ENCODE measurements around the gene TMEM59L. TPM values are rescaled to one million over a fixed set of nuclear protein-coding genes. Genes with fewer than 3 reads are reported as not detected.

TMEM59L gene
- total and polyA plus RNA-seq, 12 donors, result 0.89 to 14.5 (median 5.4) TPM

GRCh38 chr19:18659281-18660050 lies 46.8 kb downstream of the TMEM59L start:
- Histone ChIP-seq H3K36me3 (replicated peaks in 1 of 2) (no peaks in the 10 kb centered on the region), H3K27ac (peak overlapping the region; percentile 23 to 99 (median 87)), H3K27me3 (no peaks in the 10 kb centered on the region), H3K4me3 (peak overlapping the region in 1 of 4 donors; percentile 26), H3K4me1 (replicated peaks in 1 of 2) (peaks cover 4 to 55% of the 10 kb centered on the region in 2 donors), H3K9me3 (replicated peaks in 1 of 3) (no peaks in the 10 kb centered on the region)
- WGBS, 4 donors, result 56 to 69% (median 63%) methylated on average over 26 to 30 of the region's 30 CpGs
- intact Hi-C loops (cut with DNase I), result no loop called here
- peak in 2 of 7 donors; percentile 33 to 50 for DNase-seq
- TF ChIP-seq CTCF (IDR thresholded peaks at IDR 0.05) (no peak), POLR2A (IDR thresholded peaks at IDR 0.05) (no peak)

GRCh38 chr19:18660051-18660910 lies 47.6 kb downstream of the TMEM59L start:
- 30 to 53% (median 45%) methylated on average over 4 to 37 of the region's 37 CpGs for WGBS, 4 donors
- DNase-seq, result peak; percentile 93 to 98 (median 97)

GRCh38 chr19:18660939-18661670 lies 48.4 kb downstream of the TMEM59L start:
- WGBS, 4 donors, result 85 to 88% (median 86%) methylated on average over 6 to 10 of the region's 10 CpGs
- no peaks in the 10 kb centered on the region for H3K27me3 ChIP-seq
- DNase-seq, result no peak
- TF ChIP-seq CTCF (IDR thresholded peaks at IDR 0.05) (no peak), POLR2A (IDR thresholded peaks at IDR 0.05) (no peak)
- no peak overlapping the region for H3K4me3 ChIP-seq
- peak overlapping the region in 4 of 5 donors; percentile 84 to 99 (median 91) for H3K27ac ChIP-seq
- H3K9me3 ChIP-seq (replicated peaks in 1 of 3), result no peaks in the 10 kb centered on the region
- intact Hi-C loops (cut with DNase I), result no loop called here
- H3K4me1 ChIP-seq (replicated peaks in 1 of 2), result peaks cover 4 to 50% of the 10 kb centered on the region in 2 donors
- H3K36me3 ChIP-seq (replicated peaks in 1 of 2), result no peaks in the 10 kb centered on the region

More at GRCh38 chr19:18660051-18660910, 47.6 kb downstream of the TMEM59L start:
- H3K4me1 ChIP-seq (replicated peaks in 1 of 2), result peaks cover 4 to 55% of the 10 kb centered on the region in 2 donors
- no peaks in the 10 kb centered on the region for H3K27me3 ChIP-seq
- peak overlapping the region; percentile 23 to 99 (median 87) for H3K27ac ChIP-seq
- intact Hi-C loops (cut with DNase I), result no loop called here
- peak overlapping the region in 1 of 4 donors; percentile 35 for H3K4me3 ChIP-seq
- peak in 1 of 2 donors; percentile 49 for TF ChIP-seq POLR2A (IDR thresholded peaks at IDR 0.05)
- no peak for TF ChIP-seq CTCF (IDR thresholded peaks at IDR 0.05)
- no peaks in the 10 kb centered on the region for H3K9me3 ChIP-seq (replicated peaks in 1 of 3)
- H3K36me3 ChIP-seq (replicated peaks in 1 of 2), result no peaks in the 10 kb centered on the region

Measured in adrenal gland (tissue), 12 donors.